HK-2 (cell line): ENCODE results near the gene HOXD10.

ENCODE experiments used
- DNase-seq: peaks from one replicate; pipeline ENCODE4 v3.0.0-alpha.2; 2018; ENCODE audit not compliant: unreplicated experiment

Gene HOXD10

GRCh38 chr2:176151442-176152287 lies 35.1 kb downstream of the HOXD10 start, which contains the start of gene HOXD4:
Gene HOXD4 (plus strand): TSS chr2:176151550. CDS start chr2:176151634, 84 bp downstream.
- peak; percentile 44 for DNase-seq

- DNase-seq, result peak; percentile 55
Measured at GRCh38 chr2:176152350-176153181, 36.0 kb downstream of the HOXD10 start.

GRCh38 chr2:176154576-176155252 lies 38.1 kb downstream of the HOXD10 start:
- DNase-seq, result no peak

- DNase-seq, result no peak
Measured at GRCh38 chr2:176155356-176156044, 38.9 kb downstream of the HOXD10 start.

GRCh38 chr2:176156301-176156806 lies 39.8 kb downstream of the HOXD10 start:
- DNase-seq, result no peak

GRCh38 chr2:176156807-176157498 lies 40.4 kb downstream of the HOXD10 start, which contains the start of gene HOXD3:
Gene HOXD3 (plus strand): TSS chr2:176157307. CDS start chr2:176169115, 11,808 bp downstream.
- DNase-seq, result no peak

- DNase-seq, result no peak
Measured at GRCh38 chr2:176157499-176158185, 41.1 kb downstream of the HOXD10 start.

GRCh38 chr2:176158186-176158591 lies 41.6 kb downstream of the HOXD10 start:
- DNase-seq, result no peak

GRCh38 chr2:176158855-176159662 lies 42.5 kb downstream of the HOXD10 start:
- DNase-seq, result no peak

- no peak for DNase-seq
Measured at GRCh38 chr2:176159663-176160250, 43.2 kb downstream of the HOXD10 start.

- no peak for DNase-seq
Measured at GRCh38 chr2:176160251-176160985, 43.8 kb downstream of the HOXD10 start.

GRCh38 chr2:176160986-176161824 lies 44.6 kb downstream of the HOXD10 start:
- no peak for DNase-seq

- no peak for DNase-seq
Measured at GRCh38 chr2:176161825-176162626, 45.4 kb downstream of the HOXD10 start.

GRCh38 chr2:176162911-176163671 lies 46.5 kb downstream of the HOXD10 start:
- DNase-seq, result no peak

- no peak for DNase-seq
Measured at GRCh38 chr2:176163672-176164056, 47.1 kb downstream of the HOXD10 start.
